ENCODE data around the gene CCK.
"Not testable (repeated sequence)": the region's sequence is repeated elsewhere in the genome, so short reads cannot be mapped to it uniquely, and the experiment has no call there.

Gene CCK

DNA sequence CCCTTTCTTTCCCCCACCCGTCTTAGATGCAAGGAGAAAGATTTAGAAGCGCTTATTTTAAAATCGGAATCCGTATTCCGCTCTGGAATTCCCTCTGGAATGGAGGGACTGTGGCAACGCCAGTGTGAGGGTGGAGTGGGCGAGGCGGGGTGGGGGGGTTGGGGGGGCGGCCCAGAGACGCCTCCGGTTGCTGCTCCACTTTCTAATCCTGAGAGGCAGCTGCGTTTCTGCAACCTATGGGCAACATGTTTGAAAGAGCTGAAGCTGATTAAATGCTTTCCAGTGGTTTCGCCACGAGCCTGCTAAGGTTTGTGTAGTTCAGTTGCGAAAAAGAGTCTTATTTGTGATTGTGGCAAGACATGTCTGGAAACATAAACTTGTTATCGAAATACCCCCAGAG, at the start of gene CCK:
Gene CCK (minus strand): TSS at position 101 of the 400 bp plus-strand sequence. CDS start 2,555 bp downstream, outside the sequence.
- in situ Hi-C loops (cut with MboI; ENCODE audit: low pct_unique_long_range_greater_than_20kb, low sequenced_read_pairs) = loop anchor here (25.0 kb wide), 1 partner anchor 471 kb away; no protein-coding TSS in a partner anchor
- DNase-seq = no peak

GRCh38 chr3:42314411-42314810, 48.4 kb upstream of the CCK start:
- peak; percentile 40 for DNase-seq
- in situ Hi-C loops (cut with MboI; ENCODE audit: low pct_unique_long_range_greater_than_20kb, low sequenced_read_pairs) = no loop called here

GRCh38 chr3:42308651-42309050, 42.7 kb upstream of the CCK start:
- DNase-seq = no peak
- in situ Hi-C loops (cut with MboI; ENCODE audit: low pct_unique_long_range_greater_than_20kb, low sequenced_read_pairs) = no loop called here

DNA sequence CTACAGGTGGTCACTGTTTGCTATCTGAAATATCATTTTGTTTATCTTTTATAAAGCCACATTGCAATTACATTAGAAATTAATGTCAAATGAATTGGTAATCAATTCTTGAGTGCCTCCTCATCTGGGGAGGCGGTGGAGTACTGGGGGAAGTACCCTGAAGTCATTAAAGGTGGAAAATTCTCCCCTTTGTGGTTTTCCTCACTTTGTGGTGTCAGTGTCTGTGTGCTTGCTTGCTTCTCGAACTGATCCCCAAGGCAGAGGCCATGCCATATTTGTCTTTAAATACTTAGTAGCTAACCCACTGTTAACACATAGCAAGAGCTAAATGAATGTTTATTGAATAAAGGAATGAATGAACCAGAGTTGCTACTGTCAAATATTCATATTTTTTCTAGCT, 40.5 kb upstream of the CCK start:
- no peak for DNase-seq
- in situ Hi-C loops (cut with MboI; ENCODE audit: low pct_unique_long_range_greater_than_20kb, low sequenced_read_pairs) = no loop called here

DNA sequence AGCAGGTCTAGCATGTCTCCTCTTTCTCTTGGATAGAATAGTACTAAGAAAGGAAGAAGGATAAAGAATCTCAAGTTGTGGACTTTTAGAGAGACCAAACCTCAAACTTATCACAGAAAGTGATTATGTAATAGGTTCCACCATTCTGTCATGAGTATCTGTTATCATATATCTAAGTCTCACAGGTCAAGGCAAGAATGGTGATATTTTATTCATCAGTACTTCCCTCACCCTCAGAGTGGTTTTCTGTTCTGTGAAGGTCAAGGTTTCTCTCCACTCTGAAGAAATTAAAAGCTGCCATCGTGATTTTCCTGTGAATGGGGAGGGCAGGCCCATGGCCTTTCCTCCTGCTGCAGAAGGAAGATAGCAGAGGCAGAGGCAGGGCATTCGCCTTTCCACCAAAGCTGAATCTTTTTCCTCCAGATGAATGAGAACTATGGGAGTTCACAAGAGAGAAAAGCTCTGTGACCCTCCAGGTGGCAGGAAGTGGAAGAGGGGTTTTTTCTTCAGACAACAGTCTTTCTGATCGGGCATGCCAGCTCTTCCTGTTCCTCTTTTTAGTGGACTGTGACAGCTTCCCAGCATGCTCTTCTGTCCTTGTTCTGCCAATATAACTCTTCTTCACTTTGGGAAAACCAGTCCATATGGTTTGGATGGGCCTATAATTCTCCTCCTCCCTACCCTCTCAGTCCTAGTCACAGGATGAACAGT, 37.1 kb upstream of the CCK start:
- in situ Hi-C loops (cut with MboI; ENCODE audit: low pct_unique_long_range_greater_than_20kb, low sequenced_read_pairs) = no loop called here
- DNase-seq = peak; percentile 37

GRCh38 chr3:42301446-42302175, 35.6 kb upstream of the CCK start:
- in situ Hi-C loops (cut with MboI; ENCODE audit: low pct_unique_long_range_greater_than_20kb, low sequenced_read_pairs) = no loop called here
- no peak for DNase-seq

DNA sequence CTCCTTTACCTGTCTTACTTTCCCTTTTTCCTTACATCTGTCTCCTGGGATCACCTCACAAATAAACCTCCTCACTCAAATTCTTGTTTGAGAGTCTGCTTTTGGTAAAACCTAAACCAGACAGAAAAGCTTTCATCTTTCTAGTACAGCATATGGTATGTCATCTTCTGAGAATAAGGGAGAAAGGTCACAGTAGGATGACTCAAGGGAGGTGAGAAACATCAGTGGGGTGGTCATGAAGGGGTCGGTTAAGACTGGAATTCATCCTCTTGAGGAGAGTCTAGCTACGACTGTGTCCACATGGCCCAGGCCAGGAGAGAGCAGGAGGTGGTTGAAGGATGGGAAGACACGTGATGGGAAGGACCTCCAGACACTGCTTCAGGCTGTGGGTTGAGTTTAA, 34.8 kb upstream of the CCK start:
- in situ Hi-C loops (cut with MboI; ENCODE audit: low pct_unique_long_range_greater_than_20kb, low sequenced_read_pairs) = no loop called here
- DNase-seq = no peak

- DNase-seq = peak; percentile 42
- in situ Hi-C loops (cut with MboI; ENCODE audit: low pct_unique_long_range_greater_than_20kb, low sequenced_read_pairs) = no loop called here
Observed at GRCh38 chr3:42300013-42300412, 34.0 kb upstream of the CCK start.

- DNase-seq = no peak
- in situ Hi-C loops (cut with MboI; ENCODE audit: low pct_unique_long_range_greater_than_20kb, low sequenced_read_pairs) = no loop called here
Observed at GRCh38 chr3:42298259-42298658, 32.3 kb upstream of the CCK start.

DNA sequence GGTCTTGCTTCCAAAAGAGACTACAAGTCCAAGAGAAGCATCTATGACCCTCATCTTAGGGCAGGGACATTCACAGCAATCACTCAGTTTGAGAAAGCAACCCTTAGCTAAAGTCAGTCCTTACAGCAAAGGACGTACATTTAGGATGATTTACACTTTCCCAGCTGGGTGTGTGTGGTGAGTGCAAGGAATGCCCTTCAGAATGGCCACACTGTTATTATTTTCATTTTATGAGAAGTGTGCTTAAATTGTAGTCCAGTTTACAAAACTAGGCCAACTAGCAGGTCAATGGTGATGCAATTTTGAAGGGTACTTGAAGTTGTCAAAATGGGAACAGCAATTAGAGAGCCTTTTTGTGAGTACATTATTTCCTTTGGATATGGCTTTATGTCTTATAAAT, 26.0 kb upstream of the CCK start:
- no peak for DNase-seq
- in situ Hi-C loops (cut with MboI; ENCODE audit: low pct_unique_long_range_greater_than_20kb, low sequenced_read_pairs) = no loop called here

- no peak for DNase-seq
- in situ Hi-C loops (cut with MboI; ENCODE audit: low pct_unique_long_range_greater_than_20kb, low sequenced_read_pairs) = no loop called here
Observed at GRCh38 chr3:42290966-42291714, 25.2 kb upstream of the CCK start.

DNA sequence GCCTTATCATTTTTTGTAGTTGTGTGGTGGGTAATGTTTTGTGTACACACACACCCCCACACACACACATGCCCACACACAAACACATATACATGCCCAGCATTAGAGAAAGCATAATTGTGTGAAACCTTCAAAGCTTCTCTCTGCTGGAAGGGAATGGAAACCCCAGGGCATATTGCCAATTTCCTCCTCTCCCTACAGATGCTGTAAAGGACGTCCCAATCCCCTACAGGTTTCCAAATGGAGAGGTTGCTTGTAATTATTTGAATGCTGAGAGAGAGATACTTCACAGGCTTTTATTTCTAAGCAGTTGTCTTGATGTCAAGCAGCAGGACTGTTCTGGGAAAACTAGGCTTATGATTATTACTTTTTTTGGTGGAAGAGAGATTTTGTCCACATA, 23.0 kb upstream of the CCK start:
- no peak for DNase-seq
- in situ Hi-C loops (cut with MboI; ENCODE audit: low pct_unique_long_range_greater_than_20kb, low sequenced_read_pairs) = no loop called here

DNA sequence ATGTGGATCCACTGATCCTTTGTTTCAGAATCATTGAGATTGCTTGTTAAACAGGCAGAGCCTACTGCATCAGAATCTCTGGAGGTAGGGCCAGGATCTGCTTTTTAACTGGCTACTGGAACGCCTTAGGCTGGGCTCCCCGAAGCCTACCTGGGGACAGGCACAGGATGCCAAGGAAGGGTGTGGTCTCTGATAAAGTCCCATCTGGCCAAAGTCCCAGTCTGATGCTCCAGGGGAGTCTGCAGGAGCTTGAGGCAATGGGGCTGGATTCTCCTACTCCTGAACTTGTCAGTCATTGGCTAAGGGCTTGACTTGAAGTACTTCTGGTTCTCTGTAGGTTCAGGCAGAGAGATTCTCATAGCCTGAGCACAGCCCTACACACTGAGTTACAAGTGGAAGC, 22.4 kb upstream of the CCK start:
- in situ Hi-C loops (cut with MboI; ENCODE audit: low pct_unique_long_range_greater_than_20kb, low sequenced_read_pairs) = no loop called here
- no peak for DNase-seq

DNA sequence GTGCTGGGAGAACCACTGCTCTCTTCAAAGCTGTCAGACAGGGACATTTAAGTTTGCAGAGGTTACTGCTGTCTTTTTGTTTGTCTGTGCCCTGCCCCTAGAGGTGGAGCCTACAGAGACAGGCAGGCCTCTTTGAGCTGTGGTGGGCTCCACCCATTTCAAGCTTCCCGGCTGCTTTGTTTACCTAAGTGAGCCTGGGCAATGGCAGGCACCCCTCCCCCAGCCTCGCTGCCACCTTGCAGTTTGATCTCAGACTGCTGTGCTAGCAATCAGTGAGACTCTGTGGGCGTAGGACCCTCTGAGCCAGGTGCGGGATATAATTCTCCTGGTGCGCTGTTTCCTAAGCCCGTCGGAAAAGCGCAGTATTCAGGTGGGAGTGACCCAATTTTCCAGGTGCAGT, 21.4 kb upstream of the CCK start:
- DNase-seq; in situ Hi-C loops (cut with MboI; ENCODE audit: low pct_unique_long_range_greater_than_20kb, low sequenced_read_pairs): not testable (repeated sequence)

- in situ Hi-C loops (cut with MboI; ENCODE audit: low pct_unique_long_range_greater_than_20kb, low sequenced_read_pairs) = no loop called here
- DNase-seq = no peak
Observed at GRCh38 chr3:42277676-42278075, 11.7 kb upstream of the CCK start.

GRCh38 chr3:42276141-42277132, 10.5 kb upstream of the CCK start:
- in situ Hi-C loops (cut with MboI; ENCODE audit: low pct_unique_long_range_greater_than_20kb, low sequenced_read_pairs) = no loop called here
- no peak for DNase-seq

- in situ Hi-C loops (cut with MboI; ENCODE audit: low pct_unique_long_range_greater_than_20kb, low sequenced_read_pairs) = no loop called here
- DNase-seq = no peak
Observed at GRCh38 chr3:42275217-42275616, 9.2 kb upstream of the CCK start.

GRCh38 chr3:42274266-42274665, 8.3 kb upstream of the CCK start:
- no peak for DNase-seq
- in situ Hi-C loops (cut with MboI; ENCODE audit: low pct_unique_long_range_greater_than_20kb, low sequenced_read_pairs) = loop anchor here (25.0 kb wide), 1 partner anchor 463 kb away; no protein-coding TSS in a partner anchor

GRCh38 chr3:42273361-42273760, 7.4 kb upstream of the CCK start:
- DNase-seq = peak; percentile 26
- in situ Hi-C loops (cut with MboI; ENCODE audit: low pct_unique_long_range_greater_than_20kb, low sequenced_read_pairs) = loop anchor here (25.0 kb wide), 1 partner anchor 464 kb away; no protein-coding TSS in a partner anchor
